Osteocyte (in vitro differentiated cells): ENCODE data around the gene STRA6. TPM values are rescaled to one million over a fixed set of nuclear protein-coding genes. Genes with fewer than 3 reads are reported as not detected.

ENCODE experiments used
- DNase-seq: peaks from one replicate; pipeline ENCODE4 v3.0.0; 2021; ENCODE audit warnings: mixed read lengths; ENCODE audit not compliant: unreplicated experiment; ENCODE audit errors: extremely low spot score
- H3K27ac Mint-ChIP-seq: one replicate; pipeline ENCODE4 v1.8.0; 2021; ENCODE audit warnings: mild to moderate bottlenecking, mixed read lengths; ENCODE audit not compliant: unreplicated experiment
- H3K27me3 Mint-ChIP-seq: one replicate; pipeline ENCODE4 v1.8.0; 2021; ENCODE audit warnings: mixed read lengths; ENCODE audit not compliant: unreplicated experiment
- H3K36me3 Mint-ChIP-seq: one replicate; pipeline ENCODE4 v1.8.0; 2021; ENCODE audit warnings: mixed read lengths; ENCODE audit not compliant: unreplicated experiment
- H3K4me1 Mint-ChIP-seq: one replicate; pipeline ENCODE4 v1.8.0; 2021; ENCODE audit warnings: mixed read lengths; ENCODE audit not compliant: unreplicated experiment
- H3K4me3 Mint-ChIP-seq: one replicate; pipeline ENCODE4 v1.8.0; 2021; ENCODE audit warnings: mild to moderate bottlenecking, moderate library complexity, mixed read lengths; ENCODE audit not compliant: unreplicated experiment
- H3K9me3 Mint-ChIP-seq: one replicate; pipeline ENCODE4 v1.8.0; 2021; ENCODE audit warnings: mixed read lengths; ENCODE audit not compliant: unreplicated experiment
- total RNA-seq: library from RNA; stranded (reverse); gene quantifications from 2 replicates; pipeline ENCODE4 v1.2.1, GENCODE V29; 2021
- TF ChIP-seq, protein P1 (sequence below): fragments of 200-600 bp; sonication (generic); IDR thresholded peaks from 2 replicates; pipeline ENCODE4 v1.5.0; 2021; ENCODE audit warnings: antibody characterized with exemption, mild to moderate bottlenecking, moderate library complexity

Gene STRA6
- total RNA-seq, 1 donor from 2014 or later: 25.8 TPM

DNA sequence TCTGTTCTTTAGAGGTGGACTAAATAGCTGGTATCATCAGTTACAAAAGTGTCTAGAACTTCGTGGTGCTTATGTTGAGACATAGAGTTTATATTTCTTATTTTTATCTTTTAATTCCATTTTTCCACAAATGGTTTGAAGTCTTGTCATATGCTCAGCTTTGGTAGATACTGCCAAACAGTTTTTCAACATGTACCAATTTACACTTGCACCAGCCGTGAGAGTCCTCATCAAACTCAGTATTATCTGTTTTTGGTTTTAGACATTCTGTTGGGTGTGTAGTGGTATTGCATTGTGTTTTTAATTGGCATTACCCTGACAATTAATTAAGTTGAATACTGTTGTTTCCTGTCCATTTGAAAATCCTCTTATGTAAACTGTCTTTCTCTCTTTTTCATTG is 55.5 kb downstream of the STRA6 start:
- DNase-seq: no peak
- peaks cover 11% of the 10 kb centered on the region for H3K9me3 Mint-ChIP-seq
- peaks cover 8% of the 10 kb centered on the region for H3K36me3 Mint-ChIP-seq
- H3K4me3 Mint-ChIP-seq: no peak overlapping the region
- H3K4me1 Mint-ChIP-seq: no peaks in the 10 kb centered on the region
- TF ChIP-seq, protein P1, sequence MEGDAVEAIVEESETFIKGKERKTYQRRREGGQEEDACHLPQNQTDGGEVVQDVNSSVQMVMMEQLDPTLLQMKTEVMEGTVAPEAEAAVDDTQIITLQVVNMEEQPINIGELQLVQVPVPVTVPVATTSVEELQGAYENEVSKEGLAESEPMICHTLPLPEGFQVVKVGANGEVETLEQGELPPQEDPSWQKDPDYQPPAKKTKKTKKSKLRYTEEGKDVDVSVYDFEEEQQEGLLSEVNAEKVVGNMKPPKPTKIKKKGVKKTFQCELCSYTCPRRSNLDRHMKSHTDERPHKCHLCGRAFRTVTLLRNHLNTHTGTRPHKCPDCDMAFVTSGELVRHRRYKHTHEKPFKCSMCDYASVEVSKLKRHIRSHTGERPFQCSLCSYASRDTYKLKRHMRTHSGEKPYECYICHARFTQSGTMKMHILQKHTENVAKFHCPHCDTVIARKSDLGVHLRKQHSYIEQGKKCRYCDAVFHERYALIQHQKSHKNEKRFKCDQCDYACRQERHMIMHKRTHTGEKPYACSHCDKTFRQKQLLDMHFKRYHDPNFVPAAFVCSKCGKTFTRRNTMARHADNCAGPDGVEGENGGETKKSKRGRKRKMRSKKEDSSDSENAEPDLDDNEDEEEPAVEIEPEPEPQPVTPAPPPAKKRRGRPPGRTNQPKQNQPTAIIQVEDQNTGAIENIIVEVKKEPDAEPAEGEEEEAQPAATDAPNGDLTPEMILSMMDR: no peak
- peaks cover 31% of the 10 kb centered on the region for H3K27me3 Mint-ChIP-seq
- no peak overlapping the region for H3K27ac Mint-ChIP-seq

DNA sequence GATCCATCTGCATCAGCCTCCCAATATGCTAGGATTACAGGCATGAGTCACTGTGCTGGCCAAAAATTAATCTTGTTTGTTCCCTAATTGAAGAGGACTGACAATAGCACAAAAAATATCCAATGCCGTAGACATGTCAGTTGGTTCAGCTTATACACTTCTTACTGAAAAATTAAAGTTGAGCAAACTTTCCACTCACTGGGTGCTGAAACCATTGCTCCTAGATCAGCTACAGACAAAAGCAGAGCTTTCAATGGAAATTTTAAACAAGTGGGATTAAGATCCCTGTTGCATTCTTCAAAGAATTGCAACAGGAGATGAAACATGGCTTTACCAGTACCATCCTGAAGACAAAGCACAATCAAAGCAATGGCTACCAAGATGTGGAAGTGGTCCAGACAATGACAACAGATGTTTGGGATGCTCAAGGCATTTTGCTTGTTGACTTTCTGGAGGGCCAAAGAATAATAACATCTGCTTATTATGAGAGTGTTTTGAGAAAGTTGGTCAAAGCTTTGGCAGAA is 56.2 kb downstream of the STRA6 start:
- peaks cover 8% of the 10 kb centered on the region for H3K36me3 Mint-ChIP-seq
- no peak overlapping the region for H3K4me3 Mint-ChIP-seq
- peaks cover 5% of the 10 kb centered on the region for H3K4me1 Mint-ChIP-seq
- H3K9me3 Mint-ChIP-seq: peaks cover 11% of the 10 kb centered on the region
- peaks cover 31% of the 10 kb centered on the region for H3K27me3 Mint-ChIP-seq
- TF ChIP-seq, protein P1: no peak
- DNase-seq: no peak
- no peak overlapping the region for H3K27ac Mint-ChIP-seq

DNA sequence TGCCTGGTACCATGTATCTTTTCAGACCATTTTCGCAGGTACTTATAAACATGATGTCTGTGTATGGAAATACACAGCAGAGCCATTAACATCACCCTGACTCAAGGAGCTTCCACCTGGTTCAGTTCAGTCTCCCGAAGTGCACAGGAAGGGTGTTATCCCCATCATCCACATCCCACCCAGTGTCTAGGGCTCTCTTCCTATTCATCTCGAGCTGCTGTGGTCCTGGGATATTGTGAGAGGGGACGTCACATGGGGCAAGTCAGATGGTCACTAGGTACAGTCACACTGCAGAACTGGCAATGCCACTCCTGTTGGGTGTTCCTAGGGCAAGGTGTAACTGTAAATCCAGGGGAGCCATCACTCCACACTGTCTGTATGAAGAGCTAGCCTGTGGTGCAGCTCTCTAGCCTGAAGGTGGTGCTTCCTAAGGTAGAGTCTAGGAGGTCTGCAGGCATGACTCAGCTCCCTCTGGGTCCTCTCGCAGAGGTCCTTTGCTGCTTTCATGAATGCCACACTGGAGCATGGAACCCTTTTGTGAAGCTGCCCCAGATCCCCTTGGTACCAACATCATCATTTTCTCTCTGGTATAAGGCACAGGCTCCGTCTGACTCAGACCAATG is 58.3 kb downstream of the STRA6 start:
- H3K4me1 Mint-ChIP-seq: peaks cover 11% of the 10 kb centered on the region
- TF ChIP-seq, protein P1: no peak
- H3K4me3 Mint-ChIP-seq: no peak overlapping the region
- peaks cover 11% of the 10 kb centered on the region for H3K9me3 Mint-ChIP-seq
- no peak for DNase-seq
- H3K27me3 Mint-ChIP-seq: peaks cover 31% of the 10 kb centered on the region
- H3K36me3 Mint-ChIP-seq: peaks cover 8% of the 10 kb centered on the region
- no peak overlapping the region for H3K27ac Mint-ChIP-seq

DNA sequence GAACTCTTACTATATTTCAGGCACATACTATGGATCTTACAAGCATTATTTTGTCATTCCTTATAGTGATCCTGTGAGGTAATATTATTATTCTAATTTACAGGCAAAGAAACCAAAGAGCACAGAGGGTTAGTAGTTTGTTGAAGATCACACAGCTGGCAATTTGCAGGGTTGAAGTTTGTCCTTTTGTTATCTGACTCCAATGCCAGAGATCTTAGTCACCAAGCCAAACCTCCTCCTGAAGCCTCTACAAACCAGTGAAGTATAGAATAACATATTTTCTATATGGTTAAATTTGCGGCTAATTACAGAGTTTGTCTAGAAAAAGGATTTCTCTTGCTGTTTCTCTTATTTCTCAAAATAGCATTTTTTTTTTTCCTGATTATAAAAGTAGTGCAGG is 61.0 kb downstream of the STRA6 start:
- no peak for DNase-seq
- Mint-ChIP-seq H3K27me3 (peaks cover 12% of the 10 kb centered on the region), H3K36me3 (peaks cover 5% of the 10 kb centered on the region), H3K4me3 (no peak overlapping the region), H3K4me1 (peaks cover 28% of the 10 kb centered on the region), H3K9me3 (no peaks in the 10 kb centered on the region), H3K27ac (no peak overlapping the region)
- TF ChIP-seq, protein P1: no peak

DNA sequence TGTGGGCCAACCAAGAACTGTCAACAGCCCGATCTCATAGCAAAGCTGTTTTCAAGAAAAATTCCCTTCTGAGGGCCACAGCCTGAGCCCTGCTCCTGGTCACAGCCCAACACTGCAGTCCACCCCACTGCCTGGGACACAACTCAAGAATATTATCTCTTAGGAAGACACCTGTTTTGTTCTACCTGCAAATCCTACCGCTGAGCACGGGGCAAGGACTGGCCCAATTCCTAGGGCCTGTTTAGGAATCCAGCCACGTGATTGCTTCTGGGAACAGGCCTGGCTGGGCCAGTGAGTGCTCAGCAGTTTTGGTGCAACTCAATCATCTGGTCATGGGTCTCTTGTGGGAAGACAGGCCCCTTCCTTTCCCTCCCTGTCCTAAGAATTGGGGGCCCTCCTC is 63.9 kb downstream of the STRA6 start:
- H3K27ac Mint-ChIP-seq: no peak overlapping the region
- no peaks in the 10 kb centered on the region for H3K36me3 Mint-ChIP-seq
- H3K9me3 Mint-ChIP-seq: no peaks in the 10 kb centered on the region
- TF ChIP-seq, protein P1: no peak
- peaks cover 40% of the 10 kb centered on the region for H3K4me1 Mint-ChIP-seq
- no peak for DNase-seq
- no peak overlapping the region for H3K4me3 Mint-ChIP-seq
- H3K27me3 Mint-ChIP-seq: no peaks in the 10 kb centered on the region
